WERI-Rb-1 (cell line): Measurements from ENCODE around the gene COL18A1.

Experiments
- DNase-seq: peaks from one replicate; pipeline ENCODE4 v3.0.0-alpha.2; 2020
- H3K27ac ChIP-seq: fragments of 250-450 bp; sonication (Bioruptor Pico); 2 replicates; pipeline ENCODE4 v1.5.1; 2020; ENCODE audit warnings: mild to moderate bottlenecking, moderate library complexity
- H3K27me3 ChIP-seq: fragments of 250-450 bp; sonication (Bioruptor Pico); 2 replicates; pipeline ENCODE4 v1.5.1; 2021; ENCODE audit warnings: mild to moderate bottlenecking, low read depth, moderate library complexity; ENCODE audit not compliant: insufficient read depth, severe bottlenecking
- H3K36me3 ChIP-seq: fragments of 250-450 bp; sonication (Bioruptor Pico); 2 replicates; pipeline ENCODE4 v1.5.1; 2020; ENCODE audit warnings: mild to moderate bottlenecking, moderate library complexity
- H3K4me3 ChIP-seq: 2 replicates; pipeline ENCODE4 v1.5.1; 2011; ENCODE audit warnings: low read depth, mild to moderate bottlenecking, control low read depth, low read length
- H3K9me3 ChIP-seq: fragments of 250-450 bp; sonication (Bioruptor Pico); 2 replicates; pipeline ENCODE4 v1.5.1; 2021; ENCODE audit warnings: mild to moderate bottlenecking, moderate library complexity; ENCODE audit not compliant: severe bottlenecking
- TF ChIP-seq, protein P1 (sequence below): IDR thresholded peaks from 2 replicates; pipeline ENCODE4 v1.5.1; 2011; ENCODE audit warnings: low read depth, mild to moderate bottlenecking, control low read depth, inconsistent platforms, low read length

COL18A1 gene

DNA sequence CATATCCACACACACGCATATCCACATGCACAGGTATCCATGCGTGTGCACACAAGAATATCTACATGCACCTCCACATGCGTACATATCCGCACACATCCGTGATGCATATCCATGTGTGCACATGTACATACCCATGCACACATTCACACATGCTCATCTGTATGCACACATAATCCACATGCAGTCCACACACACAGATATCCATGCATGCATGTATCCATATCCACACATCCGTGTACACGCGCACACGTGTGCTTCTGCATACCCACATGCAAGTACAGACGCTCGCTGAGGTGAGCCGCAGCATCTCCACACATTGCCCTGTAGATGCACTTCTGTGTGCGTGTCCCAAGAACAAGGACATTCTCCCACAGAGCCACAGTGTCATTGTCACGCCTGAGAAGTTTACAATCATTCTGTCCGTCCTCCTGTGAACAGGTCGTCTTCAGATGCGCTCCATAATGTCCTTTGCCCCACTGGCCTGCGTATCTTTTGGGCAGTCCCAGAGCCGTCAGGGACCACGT, 43.4 kb downstream of the COL18A1 start:
- H3K36me3 ChIP-seq = no peaks in the 10 kb centered on the region
- H3K4me3 ChIP-seq = no peak overlapping the region
- H3K27me3 ChIP-seq = no peaks in the 10 kb centered on the region
- TF ChIP-seq, protein P1, sequence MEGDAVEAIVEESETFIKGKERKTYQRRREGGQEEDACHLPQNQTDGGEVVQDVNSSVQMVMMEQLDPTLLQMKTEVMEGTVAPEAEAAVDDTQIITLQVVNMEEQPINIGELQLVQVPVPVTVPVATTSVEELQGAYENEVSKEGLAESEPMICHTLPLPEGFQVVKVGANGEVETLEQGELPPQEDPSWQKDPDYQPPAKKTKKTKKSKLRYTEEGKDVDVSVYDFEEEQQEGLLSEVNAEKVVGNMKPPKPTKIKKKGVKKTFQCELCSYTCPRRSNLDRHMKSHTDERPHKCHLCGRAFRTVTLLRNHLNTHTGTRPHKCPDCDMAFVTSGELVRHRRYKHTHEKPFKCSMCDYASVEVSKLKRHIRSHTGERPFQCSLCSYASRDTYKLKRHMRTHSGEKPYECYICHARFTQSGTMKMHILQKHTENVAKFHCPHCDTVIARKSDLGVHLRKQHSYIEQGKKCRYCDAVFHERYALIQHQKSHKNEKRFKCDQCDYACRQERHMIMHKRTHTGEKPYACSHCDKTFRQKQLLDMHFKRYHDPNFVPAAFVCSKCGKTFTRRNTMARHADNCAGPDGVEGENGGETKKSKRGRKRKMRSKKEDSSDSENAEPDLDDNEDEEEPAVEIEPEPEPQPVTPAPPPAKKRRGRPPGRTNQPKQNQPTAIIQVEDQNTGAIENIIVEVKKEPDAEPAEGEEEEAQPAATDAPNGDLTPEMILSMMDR = no peak
- H3K9me3 ChIP-seq = peaks cover 11% of the 10 kb centered on the region
- DNase-seq = no peak
- H3K27ac ChIP-seq = no peak overlapping the region

DNA sequence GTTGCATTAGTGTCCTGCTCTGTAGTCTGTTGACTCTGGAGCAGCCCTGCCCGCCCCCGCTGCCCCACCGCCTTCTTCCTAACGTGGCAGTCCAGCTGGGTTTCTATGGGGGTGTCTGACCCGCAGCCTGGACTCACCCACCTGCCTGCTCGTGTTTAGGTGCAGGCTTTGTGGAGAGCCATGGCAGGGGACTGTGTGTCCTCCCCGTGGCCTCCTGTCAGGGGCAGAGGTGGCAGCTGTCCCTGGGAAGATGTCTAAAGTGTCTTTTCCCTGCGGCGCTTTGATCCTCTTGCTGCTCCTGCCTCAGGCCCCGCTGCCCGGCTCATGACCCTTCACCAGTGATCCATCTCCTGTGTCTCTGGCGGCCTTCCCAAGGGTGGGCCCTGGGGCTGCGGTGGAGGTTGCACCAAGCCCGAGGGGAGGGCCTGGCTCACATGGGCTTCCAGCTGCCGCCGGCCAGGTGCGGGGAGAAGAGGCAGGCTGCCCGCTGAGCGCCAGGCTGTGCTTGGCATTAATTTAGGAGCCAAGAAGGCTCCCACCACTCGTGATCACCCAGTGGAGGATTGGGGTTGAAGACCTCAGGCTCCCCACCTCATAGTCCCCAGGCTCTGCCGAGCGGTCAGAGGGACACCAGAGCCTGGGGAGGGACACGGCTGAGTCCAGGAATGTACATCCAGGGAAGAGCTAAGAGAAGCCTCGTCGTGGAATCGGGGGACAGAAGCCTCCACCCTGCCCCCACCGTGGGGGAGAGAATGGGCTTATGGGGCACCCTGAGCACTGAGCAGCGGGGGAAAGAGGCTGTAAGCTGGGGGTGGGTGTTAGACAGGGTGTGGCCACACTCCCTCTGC, 44.1 kb downstream of the COL18A1 start:
- H3K4me3 ChIP-seq = no peak overlapping the region
- TF ChIP-seq, protein P1 = no peak
- no peak overlapping the region for H3K27ac ChIP-seq
- H3K36me3 ChIP-seq = no peaks in the 10 kb centered on the region
- H3K27me3 ChIP-seq = no peaks in the 10 kb centered on the region
- H3K9me3 ChIP-seq = peaks cover 11% of the 10 kb centered on the region
- no peak for DNase-seq

DNA sequence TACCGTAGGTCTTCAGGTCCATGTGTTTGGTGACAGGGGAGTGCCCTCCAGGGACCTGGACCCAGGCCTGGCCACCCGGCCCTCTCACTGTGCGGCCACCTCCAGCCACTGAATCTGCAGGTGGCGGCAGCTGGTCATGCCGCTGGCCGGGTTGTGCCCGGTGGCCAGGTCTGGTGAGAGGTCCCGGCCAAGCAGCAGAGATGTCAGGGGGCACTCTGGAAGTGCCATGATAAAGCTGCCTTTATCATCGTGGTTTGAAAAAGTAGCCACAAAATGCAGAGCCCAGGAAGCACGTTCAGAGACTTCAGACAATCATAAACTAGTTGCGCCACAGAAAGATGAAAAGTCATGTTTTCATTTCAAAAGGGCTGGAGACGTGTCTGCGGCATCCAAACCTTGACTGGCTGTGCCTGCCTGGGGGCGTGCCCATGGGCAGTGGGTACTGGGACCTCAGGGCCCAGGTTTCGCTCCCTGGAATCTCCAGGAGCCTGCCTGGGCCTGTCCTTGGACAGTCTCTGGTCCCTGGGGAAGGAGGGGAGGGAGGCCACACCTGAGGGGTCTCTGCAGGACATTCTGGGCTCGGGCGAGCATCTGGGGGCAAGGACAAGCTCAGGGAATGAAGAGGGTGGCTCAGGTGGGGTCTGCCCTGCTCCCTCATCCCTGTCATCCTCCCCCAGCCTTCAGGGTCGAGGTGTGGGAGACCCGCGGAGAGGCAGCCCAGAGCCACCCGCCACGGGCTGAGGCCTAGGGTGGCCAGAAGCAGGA, 44.9 kb downstream of the COL18A1 start:
- no peaks in the 10 kb centered on the region for H3K27me3 ChIP-seq
- TF ChIP-seq, protein P1 = no peak
- no peak for DNase-seq
- H3K4me3 ChIP-seq = no peak overlapping the region
- H3K27ac ChIP-seq = no peak overlapping the region
- peaks cover 11% of the 10 kb centered on the region for H3K9me3 ChIP-seq
- H3K36me3 ChIP-seq = no peaks in the 10 kb centered on the region

DNA sequence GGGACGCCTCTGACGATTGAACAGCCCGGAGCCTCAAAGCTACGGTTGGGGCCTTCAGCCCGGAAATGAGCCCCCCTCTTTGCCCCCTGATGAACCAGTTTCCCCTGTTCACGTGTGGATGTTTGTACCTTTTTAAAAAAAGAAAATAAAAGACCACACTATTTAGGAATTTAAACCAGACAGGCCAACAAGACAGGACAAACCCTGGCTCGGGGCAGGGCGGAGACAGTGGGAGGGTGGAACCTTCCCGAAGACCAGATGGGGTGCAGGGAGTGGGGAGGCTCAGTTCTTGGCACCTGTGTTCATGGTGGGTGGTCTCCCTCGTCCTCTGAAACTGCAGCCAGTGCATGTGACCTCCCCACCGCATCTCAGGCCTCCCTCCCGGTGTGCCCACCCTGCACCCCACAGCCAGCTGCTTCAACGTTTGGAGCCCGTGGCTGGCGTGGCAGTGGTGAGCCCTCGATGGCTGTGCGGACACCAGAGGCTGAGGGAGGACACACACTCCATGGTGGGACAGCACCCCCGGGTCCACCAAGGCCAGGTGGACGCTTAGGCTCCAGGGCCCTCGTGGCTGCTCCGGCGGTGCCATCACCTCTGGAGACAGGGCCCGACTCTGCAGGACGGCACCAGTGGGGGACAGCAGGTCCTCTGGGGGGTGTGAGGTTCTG, 45.6 kb downstream of the COL18A1 start:
- Histone ChIP-seq H3K4me3 (no peak overlapping the region), H3K9me3 (peaks cover 11% of the 10 kb centered on the region), H3K36me3 (no peaks in the 10 kb centered on the region), H3K27ac (no peak overlapping the region), H3K27me3 (no peaks in the 10 kb centered on the region)
- DNase-seq = no peak
- TF ChIP-seq, protein P1 = no peak

DNA sequence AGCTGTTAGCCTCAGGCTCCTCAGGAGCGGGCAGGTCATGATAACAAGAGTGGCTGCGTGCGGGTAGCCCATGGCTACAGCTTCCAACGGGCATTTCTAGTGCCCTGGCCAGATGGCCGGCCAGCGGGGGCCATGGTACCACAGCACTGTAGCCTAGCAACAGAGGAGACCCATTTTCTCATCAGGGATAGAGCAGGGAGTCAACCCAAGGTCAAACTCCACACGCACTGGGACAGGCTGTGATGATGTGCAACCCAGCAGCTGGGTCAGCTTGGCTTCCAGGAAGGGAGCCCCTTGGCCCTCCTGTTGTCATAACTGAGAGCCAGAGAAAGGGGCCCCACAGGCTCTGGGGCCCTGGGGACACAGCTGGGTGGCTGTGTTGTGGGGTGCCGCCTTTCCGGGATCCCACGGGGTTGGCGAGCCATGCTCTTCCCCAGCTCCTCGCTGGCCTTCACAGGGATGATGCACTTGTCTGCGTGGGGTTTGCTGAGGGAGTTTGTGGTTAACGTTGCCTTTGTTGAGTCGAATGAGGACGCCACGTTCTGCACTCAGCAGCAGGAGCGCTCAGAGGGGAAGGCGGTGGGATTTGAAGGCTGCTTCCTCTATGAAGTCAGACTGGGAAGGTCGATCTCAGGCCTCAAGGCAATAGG, 46.3 kb downstream of the COL18A1 start:
- H3K36me3 ChIP-seq = no peaks in the 10 kb centered on the region
- no peak for DNase-seq
- TF ChIP-seq, protein P1 = no peak
- no peaks in the 10 kb centered on the region for H3K27me3 ChIP-seq
- no peak overlapping the region for H3K27ac ChIP-seq
- peaks cover 9% of the 10 kb centered on the region for H3K9me3 ChIP-seq
- no peak overlapping the region for H3K4me3 ChIP-seq
